Measurements from ENCODE around the gene PCDH9. TPM values are rescaled to one million over a fixed set of nuclear protein-coding genes. Genes with fewer than 3 reads are reported as not detected.
"Not testable (repeated sequence)": the region's sequence is repeated elsewhere in the genome, so short reads cannot be mapped to it uniquely, and the experiment has no call there.

PCDH9 gene
- total RNA-seq, 1 donor from 2014 or later = 14.7 TPM

- no peak for DNase-seq
- Histone ChIP-seq H3K4me1 (no peaks in the 10 kb centered on the region), H3K27me3 (ENCODE audit: low read depth) (no peaks in the 10 kb centered on the region), H3K4me3 (no peak overlapping the region), H3K9me3 (replicated peaks) (peaks cover 19% of the 10 kb centered on the region), H3K36me3 (no peaks in the 10 kb centered on the region), H3K27ac (replicated peaks) (no peak overlapping the region)
- intact Hi-C loops (cut with micrococcal nuclease) = no loop called here
- TF ChIP-seq CTCF (IDR thresholded peaks at IDR 0.05; ENCODE audit: borderline replicate concordance) = no peak
These were observed 933.3 kb downstream of the PCDH9 start for GRCh38 chr13:66296875-66297274.

DNA sequence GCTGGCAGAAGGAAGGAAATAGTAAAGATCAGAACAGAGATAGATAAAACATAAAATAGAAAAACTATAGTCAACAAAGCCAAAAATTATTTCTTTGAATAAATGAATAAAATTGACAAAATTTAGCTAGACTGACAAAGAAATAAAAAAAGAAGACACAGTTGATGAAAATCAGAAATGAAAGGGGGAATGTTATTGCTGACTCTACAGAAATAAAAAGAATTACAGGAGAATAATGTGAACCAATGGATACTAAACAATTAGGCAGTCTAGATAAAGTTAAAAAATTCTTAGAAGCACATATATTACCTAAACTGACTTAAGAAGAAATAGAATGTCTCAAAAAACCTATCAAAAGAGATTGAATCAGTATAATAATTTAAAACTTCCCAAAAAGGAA, 933.8 kb downstream of the PCDH9 start:
- no peak for TF ChIP-seq CTCF (IDR thresholded peaks at IDR 0.05; ENCODE audit: borderline replicate concordance)
- Histone ChIP-seq H3K27ac (replicated peaks) (no peak overlapping the region), H3K36me3 (no peaks in the 10 kb centered on the region), H3K4me3 (no peak overlapping the region), H3K9me3 (replicated peaks) (peaks cover 19% of the 10 kb centered on the region), H3K4me1 (no peaks in the 10 kb centered on the region), H3K27me3 (ENCODE audit: low read depth) (no peaks in the 10 kb centered on the region)
- no peak for DNase-seq
- intact Hi-C loops (cut with micrococcal nuclease) = no loop called here

DNA sequence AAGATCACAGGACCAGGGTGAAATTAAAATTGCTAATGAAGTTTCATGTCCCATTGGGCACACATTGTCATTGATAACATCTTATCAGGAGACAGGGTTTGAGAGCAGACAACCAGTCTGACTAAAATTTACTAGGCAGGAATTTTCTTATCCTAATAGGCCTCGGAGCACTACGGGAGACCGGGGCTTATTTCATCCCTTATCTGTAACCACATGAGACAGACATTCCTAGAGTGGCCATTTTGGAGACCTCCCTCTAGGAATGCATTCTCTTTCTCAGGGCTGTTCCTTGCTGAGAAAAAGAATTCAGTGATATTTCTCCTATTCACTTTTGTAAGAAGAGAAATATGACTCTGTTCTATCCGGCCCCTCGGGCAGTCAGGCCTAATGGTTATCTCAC, 943.3 kb downstream of the PCDH9 start:
- DNase-seq; H3K4me3 ChIP-seq; H3K36me3 ChIP-seq; H3K27me3 ChIP-seq (ENCODE audit: low read depth); H3K4me1 ChIP-seq; intact Hi-C loops (cut with micrococcal nuclease); H3K27ac ChIP-seq (replicated peaks): not testable (repeated sequence)
- H3K9me3 ChIP-seq (replicated peaks) = peaks cover 27% of the 10 kb centered on the region

- intact Hi-C loops (cut with micrococcal nuclease) = no loop called here
These were observed 954.7 kb downstream of the PCDH9 start for GRCh38 chr13:66275416-66275815.

GRCh38 chr13:66273011-66273410, 957.1 kb downstream of the PCDH9 start:
- intact Hi-C loops (cut with micrococcal nuclease) = no loop called here
- H3K27ac ChIP-seq (replicated peaks) = no peak overlapping the region
- H3K4me3 ChIP-seq = no peak overlapping the region
- TF ChIP-seq CTCF (IDR thresholded peaks at IDR 0.05; ENCODE audit: borderline replicate concordance) = no peak
- no peaks in the 10 kb centered on the region for H3K27me3 ChIP-seq (ENCODE audit: low read depth)
- H3K36me3 ChIP-seq = no peaks in the 10 kb centered on the region
- no peaks in the 10 kb centered on the region for H3K4me1 ChIP-seq
- no peak for DNase-seq
- peaks cover 19% of the 10 kb centered on the region for H3K9me3 ChIP-seq (replicated peaks)

More at GRCh38 chr13:66275416-66275815, 954.7 kb downstream of the PCDH9 start:
- H3K9me3 ChIP-seq (replicated peaks) = peaks cover 24% of the 10 kb centered on the region
- no peak overlapping the region for H3K27ac ChIP-seq (replicated peaks)
- H3K36me3 ChIP-seq = no peaks in the 10 kb centered on the region
- no peak for TF ChIP-seq CTCF (IDR thresholded peaks at IDR 0.05; ENCODE audit: borderline replicate concordance)
- no peaks in the 10 kb centered on the region for H3K27me3 ChIP-seq (ENCODE audit: low read depth)
- H3K4me3 ChIP-seq = no peak overlapping the region
- no peaks in the 10 kb centered on the region for H3K4me1 ChIP-seq
- no peak for DNase-seq

DNA sequence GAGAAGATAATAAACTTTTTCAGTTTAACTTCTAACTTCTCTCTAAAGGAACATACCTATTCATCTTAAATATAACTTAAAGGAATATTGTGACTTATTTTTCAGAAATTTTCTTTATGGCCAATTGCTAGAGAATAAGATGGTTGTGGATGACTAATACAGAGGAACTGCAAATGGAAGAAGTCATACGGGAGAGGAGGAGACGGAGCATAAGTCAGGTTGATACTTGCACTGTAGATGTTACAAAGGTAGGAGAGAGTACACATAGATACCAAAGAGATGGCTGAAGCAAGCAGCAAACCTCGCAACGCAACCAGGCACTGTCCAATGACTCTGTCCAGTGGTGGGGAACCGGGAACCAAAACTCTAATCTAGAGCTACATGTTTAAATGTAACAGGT, 963.4 kb downstream of the PCDH9 start:
- H3K9me3 ChIP-seq (replicated peaks) = no peaks in the 10 kb centered on the region
- DNase-seq = no peak
- H3K27ac ChIP-seq (replicated peaks) = no peak overlapping the region
- H3K27me3 ChIP-seq (ENCODE audit: low read depth) = no peaks in the 10 kb centered on the region
- intact Hi-C loops (cut with micrococcal nuclease) = no loop called here
- no peaks in the 10 kb centered on the region for H3K4me1 ChIP-seq
- H3K36me3 ChIP-seq = no peaks in the 10 kb centered on the region
- TF ChIP-seq CTCF (IDR thresholded peaks at IDR 0.05; ENCODE audit: borderline replicate concordance) = no peak
- no peak overlapping the region for H3K4me3 ChIP-seq
